Left lung (tissue), 10 donors: ENCODE data around the gene LSM2. TPM values are rescaled to one million over a fixed set of nuclear protein-coding genes. Genes with fewer than 3 reads are reported as not detected.

Experiments used
- ATAC-seq: fragments of 200-7000 bp; cut with Tn5 transposase; one replicate; pipeline ENCODE4 v1.9.1; 2020; ENCODE audit warnings: moderate library complexity
- DNase-seq, 4 donors: peaks; one replicate each; pipeline ENCODE4 v3.0.0-alpha.2; 2013 to 2020
- H3K27ac ChIP-seq, 2 donors: fragments of 200-600 bp; sonication (generic) in 1 of 2; one replicate each; pipeline versions ENCODE4 v1.5.0 to v1.8.0; 2020 to 2021
- H3K27me3 ChIP-seq, 2 donors: fragments of 200-600 bp; sonication (generic) in 1 of 2; one replicate each; pipeline versions ENCODE4 v1.5.0 to v1.8.0; 2020 to 2021
- H3K36me3 ChIP-seq, 2 donors: fragments of 200-600 bp; sonication (generic) in 1 of 2; one replicate each; pipeline versions ENCODE4 v1.5.0 to v1.8.0; 2020 to 2021
- H3K4me1 ChIP-seq, 2 donors: fragments of 200-600 bp; one replicate each; pipeline ENCODE4 v1.8.0; 2021
- H3K4me3 ChIP-seq, 2 donors: fragments of 200-600 bp; sonication (generic) in 1 of 2; one replicate each; pipeline versions ENCODE4 v1.5.0 to v1.8.0; 2020 to 2021; ENCODE audit warnings: mild to moderate bottlenecking in 1 of 2
- H3K9me3 ChIP-seq, 2 donors: fragments of 200-600 bp; sonication (generic) in 1 of 2; one replicate each; pipeline versions ENCODE4 v1.5.0 to v1.8.0; 2020 to 2021
- intact Hi-C, 2 donors: fragments of 100-400 bp; cut with DNase I; formaldehyde crosslinking; loops; one replicate each; pipeline versions ENCODE4 v1.11.2 to v1.14.2; 2022
- polyA plus RNA-seq, 6 donors: library from polyadenylated mRNA; unstranded; fragments of 120-200 nt; gene quantifications; one replicate each; pipeline ENCODE4 v1.2.1, GENCODE V29; 2013; ENCODE audit not compliant: insufficient read length in 6 of 6
- total RNA-seq, 2 donors: library from RNA; stranded (reverse); fragmentation: NEBNext Ultra II Directional; extraction: Animal tissue kit (Norgen Biotek cat#: 25700); gene quantifications; one replicate each; pipeline ENCODE4 v1.2.1, GENCODE V29; 2021
- TF ChIP-seq, protein P1 (sequence below), 2 donors: fragments of 200-600 bp; sonication (generic) in 1 of 2; IDR thresholded peaks; one replicate each; pipeline versions ENCODE4 v1.5.0 to v1.8.0; 2021; ENCODE audit warnings: antibody characterized with exemption in 2 of 2
- donor health status: DM: no; HTN: yes; CAD: no.
- donor health status: DM: no; HTN: no; CAD: no.

Gene LSM2
- total and polyA plus RNA-seq, 8 donors, result 38.7 to 88.5 (median 81.7) TPM

DNA sequence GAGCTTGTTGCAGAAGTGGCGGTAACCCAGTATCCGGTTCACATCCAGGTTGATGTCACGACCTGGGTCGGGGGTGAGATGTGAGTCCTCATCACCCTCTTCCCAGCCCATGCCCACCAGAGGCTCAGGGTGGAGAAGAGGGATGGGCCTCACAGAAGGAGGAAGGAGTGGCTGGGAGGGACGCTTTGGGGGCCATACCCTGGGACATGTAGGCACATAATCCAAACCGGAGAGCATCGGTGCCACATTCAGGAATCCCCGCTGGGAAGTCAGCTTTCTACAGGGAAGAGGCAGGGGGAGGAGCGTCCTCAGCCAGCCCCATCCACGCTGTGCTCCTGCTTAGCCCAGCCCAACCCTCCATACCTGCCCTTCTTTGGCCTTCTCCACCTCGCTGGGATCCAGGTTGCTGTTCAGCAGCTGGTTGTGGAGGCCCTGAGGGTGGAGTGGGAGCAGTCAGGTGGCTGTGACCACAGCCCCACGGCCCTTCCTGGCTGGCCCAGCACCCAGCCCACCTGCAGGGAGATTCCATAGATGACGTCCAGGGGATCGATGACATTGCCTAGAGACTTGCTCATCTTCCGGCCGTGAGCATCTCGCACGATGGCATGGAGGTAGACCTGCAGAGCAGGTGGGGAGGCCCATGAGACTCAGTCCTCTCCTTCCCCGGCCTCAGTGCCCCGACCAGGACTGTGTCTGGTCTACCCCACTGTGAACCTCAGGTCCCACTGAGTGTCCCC lies 26.1 kb downstream of the LSM2 start:
- ATAC-seq, result no peak
- Histone ChIP-seq H3K27ac (no peak overlapping the region), H3K36me3 (peaks cover 0 to 78% of the 10 kb centered on the region in 2 donors), H3K4me1 (peaks cover 7 to 18% of the 10 kb centered on the region in 2 donors), H3K4me3 (no peak overlapping the region), H3K9me3 (no peaks in the 10 kb centered on the region), H3K27me3 (no peaks in the 10 kb centered on the region)
- intact Hi-C loops, result no loop called here
- TF ChIP-seq, protein P1, sequence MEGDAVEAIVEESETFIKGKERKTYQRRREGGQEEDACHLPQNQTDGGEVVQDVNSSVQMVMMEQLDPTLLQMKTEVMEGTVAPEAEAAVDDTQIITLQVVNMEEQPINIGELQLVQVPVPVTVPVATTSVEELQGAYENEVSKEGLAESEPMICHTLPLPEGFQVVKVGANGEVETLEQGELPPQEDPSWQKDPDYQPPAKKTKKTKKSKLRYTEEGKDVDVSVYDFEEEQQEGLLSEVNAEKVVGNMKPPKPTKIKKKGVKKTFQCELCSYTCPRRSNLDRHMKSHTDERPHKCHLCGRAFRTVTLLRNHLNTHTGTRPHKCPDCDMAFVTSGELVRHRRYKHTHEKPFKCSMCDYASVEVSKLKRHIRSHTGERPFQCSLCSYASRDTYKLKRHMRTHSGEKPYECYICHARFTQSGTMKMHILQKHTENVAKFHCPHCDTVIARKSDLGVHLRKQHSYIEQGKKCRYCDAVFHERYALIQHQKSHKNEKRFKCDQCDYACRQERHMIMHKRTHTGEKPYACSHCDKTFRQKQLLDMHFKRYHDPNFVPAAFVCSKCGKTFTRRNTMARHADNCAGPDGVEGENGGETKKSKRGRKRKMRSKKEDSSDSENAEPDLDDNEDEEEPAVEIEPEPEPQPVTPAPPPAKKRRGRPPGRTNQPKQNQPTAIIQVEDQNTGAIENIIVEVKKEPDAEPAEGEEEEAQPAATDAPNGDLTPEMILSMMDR (IDR thresholded peaks at IDR 0.05), result no peak
- peak in 1 of 4 donors; percentile 53 for DNase-seq

DNA sequence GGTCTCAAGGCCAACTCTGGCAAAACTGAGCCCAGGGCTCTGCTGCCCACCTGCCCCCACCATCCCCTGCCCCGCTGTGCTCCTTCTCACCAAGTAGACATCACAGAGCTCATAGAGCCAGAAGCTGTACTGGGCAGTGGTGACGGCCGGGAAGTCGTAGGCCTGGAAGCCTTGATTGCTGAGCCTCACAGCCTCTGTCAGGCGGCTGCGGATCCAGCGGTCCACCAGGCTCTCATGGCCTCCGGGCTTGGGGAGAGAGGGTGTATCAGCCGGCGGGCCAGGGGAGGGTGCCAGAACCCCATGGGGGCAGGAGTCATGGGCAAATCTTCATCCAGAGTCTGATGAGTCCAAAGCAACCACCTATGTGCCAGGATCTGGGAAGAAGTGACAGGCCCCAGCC lies 26.9 kb downstream of the LSM2 start:
- DNase-seq, result peak in 1 of 4 donors; percentile 53
- Histone ChIP-seq H3K9me3 (no peaks in the 10 kb centered on the region), H3K36me3 (peaks cover 0 to 70% of the 10 kb centered on the region in 2 donors), H3K4me1 (peaks cover 7 to 18% of the 10 kb centered on the region in 2 donors), H3K27me3 (no peaks in the 10 kb centered on the region), H3K4me3 (no peak overlapping the region), H3K27ac (no peak overlapping the region)
- intact Hi-C loops, result no loop called here
- ATAC-seq, result no peak
- TF ChIP-seq, protein P1 (IDR thresholded peaks at IDR 0.05), result no peak

DNA sequence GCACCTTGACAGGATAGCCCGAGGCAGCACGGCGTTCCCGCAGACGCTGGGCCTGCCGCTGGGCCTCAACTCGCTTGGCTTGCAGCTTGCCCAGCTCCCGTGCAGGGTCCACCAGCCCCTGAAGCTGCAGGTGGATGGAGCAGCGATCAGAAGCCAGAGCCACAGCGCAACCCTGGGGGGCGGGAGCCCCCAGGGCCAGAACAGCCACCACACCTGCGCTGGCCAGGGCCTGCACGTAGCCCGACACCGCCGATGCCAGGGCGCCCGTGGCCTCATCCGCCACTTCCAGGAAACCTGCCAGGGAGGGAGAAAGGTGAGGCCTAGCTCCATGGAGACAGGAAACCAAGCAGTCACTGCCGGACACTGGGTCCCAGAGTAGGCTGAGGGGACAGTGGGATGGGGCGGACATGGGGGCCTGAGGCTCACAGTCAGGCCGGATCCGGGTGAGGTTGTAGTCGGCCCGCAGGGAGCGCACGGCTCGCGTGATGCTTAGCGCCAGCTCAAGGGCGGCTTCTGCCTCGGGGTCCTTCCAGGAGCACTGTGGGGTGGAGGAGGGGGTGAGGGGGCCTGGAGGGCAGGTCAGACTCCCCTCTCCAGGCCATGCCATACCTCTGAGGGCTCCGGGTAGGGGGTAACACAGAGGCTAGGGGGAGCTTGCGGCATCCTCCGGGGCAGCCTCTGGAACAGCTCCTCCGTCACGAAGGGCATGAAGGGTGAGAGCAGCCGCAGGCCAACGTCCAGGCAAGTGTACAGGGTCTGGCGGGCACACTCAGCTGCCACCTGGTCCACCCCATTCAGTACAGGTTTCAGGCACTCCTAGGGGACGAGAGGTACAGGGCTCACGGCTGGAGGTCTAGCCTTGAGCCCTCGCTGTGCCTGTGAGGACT lies 27.5 kb downstream of the LSM2 start:
- no peaks in the 10 kb centered on the region for H3K9me3 ChIP-seq
- H3K36me3 ChIP-seq, result peaks cover 0 to 63% of the 10 kb centered on the region in 2 donors
- peaks cover 7 to 18% of the 10 kb centered on the region in 2 donors for H3K4me1 ChIP-seq

DNA sequence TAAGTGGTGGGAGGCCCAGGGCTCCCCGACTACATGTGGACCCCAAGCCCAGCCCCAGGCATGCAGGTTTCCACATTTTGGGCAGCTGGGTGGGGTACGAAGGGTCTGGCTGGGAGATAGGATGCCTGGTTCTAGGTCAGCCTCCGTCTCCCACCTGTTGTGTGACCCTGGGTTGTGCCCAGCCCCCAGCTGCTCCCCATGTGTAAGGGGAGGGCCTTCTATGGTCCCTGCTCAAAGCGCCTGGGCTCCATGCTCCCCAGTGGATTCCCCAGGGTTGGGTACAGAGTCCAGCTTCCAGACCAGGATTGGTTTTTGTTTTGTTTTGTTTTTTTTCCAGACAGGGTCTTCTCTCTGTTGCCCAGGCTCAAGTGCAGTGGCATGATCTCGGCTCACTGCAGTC lies 28.6 kb downstream of the LSM2 start:
- DNase-seq (peak in 1 of 4 donors; percentile 31), ATAC-seq (no peak)
- H3K27me3 ChIP-seq, result no peaks in the 10 kb centered on the region
- peaks cover 7 to 19% of the 10 kb centered on the region in 2 donors for H3K4me1 ChIP-seq
- H3K27ac ChIP-seq, result no peak overlapping the region
- no peak overlapping the region for H3K4me3 ChIP-seq
- no peaks in the 10 kb centered on the region for H3K9me3 ChIP-seq
- TF ChIP-seq, protein P1 (IDR thresholded peaks at IDR 0.05), result no peak
- peaks cover 0 to 53% of the 10 kb centered on the region in 2 donors for H3K36me3 ChIP-seq
- intact Hi-C loops, result no loop called here

More for the DNA sequence above, 27.5 kb downstream of the LSM2 start:
- no peak overlapping the region for H3K4me3 ChIP-seq
- H3K27ac ChIP-seq, result no peak overlapping the region
- no peaks in the 10 kb centered on the region for H3K27me3 ChIP-seq
- ATAC-seq, result no peak
- intact Hi-C loops, result no loop called here
- DNase-seq, result peak in 1 of 4 donors; percentile 69
- TF ChIP-seq, protein P1 (IDR thresholded peaks at IDR 0.05), result no peak

DNA sequence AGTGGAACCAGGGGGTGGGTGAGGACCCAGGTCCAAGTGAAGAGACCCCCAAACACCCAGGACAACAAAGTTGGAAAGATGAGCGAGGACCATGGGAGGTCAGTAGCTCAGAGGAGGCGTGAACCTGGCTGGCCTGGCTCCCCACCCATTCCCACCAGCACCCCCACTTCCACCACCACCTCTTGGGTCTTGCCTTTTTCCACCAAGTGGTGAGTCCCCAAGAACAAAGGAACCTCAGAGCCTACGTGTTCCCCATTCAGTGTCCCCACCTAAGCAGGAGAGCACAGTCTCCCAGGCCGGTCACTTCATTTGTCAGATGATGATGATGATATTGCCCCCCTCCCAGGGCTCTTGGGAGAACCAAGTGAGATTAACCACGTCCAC lies 29.1 kb downstream of the LSM2 start:
- Histone ChIP-seq H3K4me1 (peaks cover 7 to 24% of the 10 kb centered on the region in 2 donors), H3K4me3 (no peak overlapping the region), H3K36me3 (peaks cover 0 to 48% of the 10 kb centered on the region in 2 donors), H3K27ac (peak overlapping the region in 1 of 2 donors; percentile 44), H3K9me3 (no peaks in the 10 kb centered on the region), H3K27me3 (no peaks in the 10 kb centered on the region)
- no peak for DNase-seq
- ATAC-seq, result no peak
- intact Hi-C loops, result no loop called here
- TF ChIP-seq, protein P1 (IDR thresholded peaks at IDR 0.05), result no peak
